CD4-positive, alpha-beta T cell treated with Interleukin-15 for 4 hours (primary cell): ENCODE results near the gene ACADVL.

ENCODE experiments used
- DNase-seq: peaks from one replicate; pipeline ENCODE4 v3.0.0-alpha.2; 2020; ENCODE audit warnings: low spot score

The ACADVL gene

DNA sequence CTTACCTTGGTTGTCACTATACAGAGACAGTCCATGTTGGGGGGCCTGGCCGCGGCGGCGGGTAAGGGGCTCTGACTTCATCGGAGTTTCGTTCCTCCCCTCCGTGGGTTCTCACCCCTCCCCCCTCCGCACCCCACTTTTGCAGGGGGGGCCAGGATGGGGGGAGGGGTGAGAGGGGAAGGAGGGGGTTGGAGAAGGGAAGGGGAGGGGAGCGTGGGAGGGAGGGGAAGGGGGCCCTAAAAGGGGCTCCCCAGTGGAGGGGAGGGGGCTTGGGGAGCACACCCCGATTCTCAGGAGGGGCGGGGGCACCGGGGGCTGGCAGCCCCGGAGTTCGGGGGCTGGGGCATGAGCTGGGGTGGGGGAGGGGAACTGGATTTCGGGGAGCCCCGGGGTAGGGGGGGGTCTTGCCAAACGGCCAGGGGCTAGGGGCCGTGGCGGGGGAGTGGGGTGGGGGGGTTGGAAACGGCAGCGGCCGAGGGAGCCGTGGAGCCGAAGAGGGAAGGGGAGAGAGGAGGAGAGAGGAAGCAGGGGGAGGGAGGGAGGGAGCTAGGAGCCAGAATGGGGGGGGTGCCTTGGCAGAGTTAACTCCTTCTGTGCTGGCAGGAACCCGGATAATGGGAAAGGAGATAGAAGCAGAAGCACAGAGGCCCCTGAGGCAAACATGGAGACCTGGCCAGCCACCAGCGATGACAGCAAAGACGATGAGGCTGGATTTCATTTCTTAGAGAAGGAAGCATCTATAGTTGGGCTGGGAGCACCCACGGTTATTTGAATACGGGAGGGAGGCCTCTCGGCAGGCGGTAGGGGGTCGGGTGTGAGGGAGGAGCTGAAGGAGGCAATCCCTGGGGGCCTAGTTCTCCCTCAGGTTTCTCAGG, 2.4 kb upstream of the ACADVL start:
- no peak for DNase-seq

DNA sequence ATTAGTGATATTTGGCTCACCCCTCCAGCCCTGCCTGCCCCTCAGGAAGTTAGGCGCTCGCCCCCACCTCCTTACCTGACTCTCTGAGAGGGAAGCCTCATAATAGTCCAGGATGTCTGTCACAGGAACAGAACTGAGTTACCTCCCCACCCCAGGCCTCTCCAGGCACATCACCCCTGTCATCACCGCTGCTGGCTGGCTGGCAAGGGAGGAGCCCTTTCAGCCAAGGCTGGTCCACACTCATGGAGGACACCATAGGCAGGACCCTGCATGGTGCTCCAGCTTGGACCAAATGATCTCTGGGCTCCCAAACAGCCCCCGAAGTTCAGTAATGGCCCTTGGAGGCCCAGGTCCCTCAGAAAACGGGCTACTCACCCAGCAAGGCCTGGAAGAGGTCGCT, 1.6 kb upstream of the ACADVL start:
- DNase-seq = no peak

DNA sequence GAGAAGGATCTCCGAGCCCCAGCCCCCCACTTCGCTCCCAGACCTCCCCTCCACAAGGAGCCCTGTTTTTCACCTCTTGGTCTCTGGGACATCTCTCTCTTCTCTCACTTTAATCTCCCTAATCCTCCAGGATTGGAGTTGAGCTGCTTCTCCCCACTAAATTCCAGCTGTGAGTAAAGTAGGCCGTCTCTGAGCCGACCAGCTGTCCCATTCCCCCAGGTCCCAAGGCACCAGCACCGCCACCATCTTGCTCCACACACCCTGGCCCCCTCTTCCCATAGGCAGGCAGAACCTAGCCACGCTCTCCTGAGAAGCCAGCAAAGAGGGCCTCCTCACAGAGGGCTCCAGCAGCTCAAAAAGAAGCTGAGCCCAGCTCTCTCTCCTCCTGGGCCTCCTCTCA, 980 bp upstream of the ACADVL start:
- no peak for DNase-seq

DNA sequence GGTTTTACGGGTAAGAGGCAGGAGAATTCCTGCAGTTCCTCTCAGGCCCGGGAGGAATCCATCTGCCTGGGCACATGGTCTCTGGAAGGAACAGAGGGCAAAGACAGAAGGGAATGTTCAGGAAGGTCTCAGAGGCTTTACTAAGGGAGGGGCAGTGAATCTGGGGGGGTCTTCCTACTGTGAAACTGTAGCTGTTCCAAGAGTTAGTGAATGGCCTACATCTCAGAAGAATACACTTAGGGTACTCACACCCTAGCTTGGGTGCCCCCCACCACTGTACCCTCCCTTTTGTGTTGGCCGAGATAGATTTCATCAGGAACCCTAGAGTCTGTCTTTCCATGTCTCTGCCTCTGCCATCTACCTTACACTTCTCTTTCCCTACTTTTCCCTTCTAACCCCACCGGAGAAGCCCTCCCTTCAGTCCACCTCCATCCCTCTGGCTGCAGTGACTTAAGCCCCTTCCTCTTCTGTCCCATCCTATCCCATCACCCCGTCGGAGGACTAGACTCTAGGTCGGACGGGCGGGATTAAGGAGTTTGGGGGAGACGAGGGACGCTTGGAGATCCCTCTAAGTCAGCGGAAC, 418 bp upstream of the ACADVL start:
- no peak for DNase-seq

DNA sequence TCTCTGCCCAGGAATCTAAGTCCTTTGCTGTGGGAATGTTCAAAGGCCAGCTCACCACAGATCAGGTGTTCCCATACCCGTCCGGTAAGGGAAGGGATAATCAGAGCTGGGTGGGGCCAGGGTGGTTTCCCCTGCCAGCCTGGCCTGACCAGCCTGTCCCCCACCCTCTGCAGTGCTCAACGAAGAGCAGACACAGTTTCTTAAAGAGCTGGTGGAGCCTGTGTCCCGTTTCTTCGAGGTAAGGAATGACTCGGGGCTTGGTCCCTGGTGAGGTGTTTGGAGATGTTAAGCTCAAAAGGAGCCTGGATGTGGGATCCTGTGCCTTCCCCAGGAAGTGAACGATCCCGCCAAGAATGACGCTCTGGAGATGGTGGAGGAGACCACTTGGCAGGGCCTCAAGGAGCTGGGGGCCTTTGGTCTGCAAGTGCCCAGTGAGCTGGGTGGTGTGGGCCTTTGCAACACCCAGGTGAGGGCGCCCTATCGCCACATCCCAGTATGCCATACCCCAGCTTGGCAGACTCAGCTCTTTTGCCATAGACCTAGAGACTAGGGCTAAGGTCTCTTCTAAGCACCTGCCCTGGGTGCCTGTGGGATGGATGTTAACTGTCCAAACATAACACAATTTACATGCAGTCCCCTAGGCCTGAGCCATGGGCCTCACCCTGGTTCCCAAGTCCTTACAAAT, 997 bp downstream of the ACADVL start:
- peak; percentile 65 for DNase-seq

DNA sequence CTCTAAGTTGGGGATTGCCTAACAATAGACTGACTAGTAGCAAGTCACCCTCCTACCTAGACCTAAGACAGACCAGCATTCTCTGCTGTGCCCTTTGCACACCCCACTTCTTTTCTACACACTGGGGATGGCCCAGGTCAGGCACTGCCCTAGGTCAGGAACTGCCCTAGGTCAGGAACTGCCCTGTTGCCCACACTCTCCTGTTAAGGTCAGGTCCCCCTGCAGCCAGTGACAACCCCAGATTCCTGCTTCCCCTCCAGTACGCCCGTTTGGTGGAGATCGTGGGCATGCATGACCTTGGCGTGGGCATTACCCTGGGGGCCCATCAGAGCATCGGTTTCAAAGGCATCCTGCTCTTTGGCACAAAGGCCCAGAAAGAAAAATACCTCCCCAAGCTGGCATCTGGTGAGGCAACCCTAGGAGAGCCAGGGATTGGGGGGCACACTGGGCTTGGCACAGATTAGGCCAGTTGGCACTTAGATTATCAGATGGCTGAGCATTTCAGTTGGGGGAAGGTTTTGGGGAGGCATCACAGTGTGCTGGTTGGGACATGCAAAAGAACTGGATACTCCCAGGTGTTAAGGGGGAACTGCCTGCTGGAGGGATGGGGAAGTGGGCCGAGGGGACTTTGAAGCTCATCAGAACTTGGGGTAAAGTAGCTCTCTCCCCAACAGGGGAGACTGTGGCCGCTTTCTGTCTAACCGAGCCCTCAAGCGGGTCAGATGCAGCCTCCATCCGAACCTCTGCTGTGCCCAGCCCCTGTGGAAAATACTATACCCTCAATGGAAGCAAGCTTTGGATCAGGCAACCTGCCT, 1.7 kb downstream of the ACADVL start:
- no peak for DNase-seq

DNA sequence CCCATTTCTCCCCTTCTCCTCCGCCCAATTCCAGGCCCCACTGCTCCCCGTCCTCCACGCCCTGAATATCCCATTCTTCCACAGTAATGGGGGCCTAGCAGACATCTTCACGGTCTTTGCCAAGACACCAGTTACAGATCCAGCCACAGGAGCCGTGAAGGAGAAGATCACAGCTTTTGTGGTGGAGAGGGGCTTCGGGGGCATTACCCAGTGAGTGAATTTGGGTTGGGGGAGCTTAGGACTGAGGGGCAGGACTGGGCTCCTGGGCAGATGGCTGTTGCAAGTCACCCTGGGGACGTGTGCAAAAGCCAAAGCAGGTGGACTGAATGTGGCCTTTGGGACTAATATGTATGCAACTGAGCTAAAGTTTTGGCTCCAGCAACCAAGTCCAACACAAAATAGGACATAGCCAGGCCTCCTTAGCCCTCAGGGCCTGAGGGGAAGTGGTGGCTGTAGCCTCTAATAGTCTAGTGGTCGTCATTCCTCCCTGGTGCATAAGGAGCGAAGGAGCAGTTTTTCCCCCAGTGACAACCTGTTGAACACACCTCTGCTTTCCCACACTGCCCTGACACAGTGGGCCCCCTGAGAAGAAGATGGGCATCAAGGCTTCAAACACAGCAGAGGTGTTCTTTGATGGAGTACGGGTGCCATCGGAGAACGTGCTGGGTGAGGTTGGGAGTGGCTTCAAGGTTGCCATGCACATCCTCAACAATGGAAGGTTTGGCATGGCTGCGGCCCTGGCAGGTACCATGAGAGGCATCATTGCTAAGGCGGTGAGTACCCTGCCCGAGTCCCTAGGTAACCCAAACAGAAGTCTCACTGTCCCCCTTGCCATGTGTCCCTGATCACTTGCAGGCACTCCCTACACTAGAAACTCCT, 2.6 kb downstream of the ACADVL start:
- DNase-seq = no peak

DNA sequence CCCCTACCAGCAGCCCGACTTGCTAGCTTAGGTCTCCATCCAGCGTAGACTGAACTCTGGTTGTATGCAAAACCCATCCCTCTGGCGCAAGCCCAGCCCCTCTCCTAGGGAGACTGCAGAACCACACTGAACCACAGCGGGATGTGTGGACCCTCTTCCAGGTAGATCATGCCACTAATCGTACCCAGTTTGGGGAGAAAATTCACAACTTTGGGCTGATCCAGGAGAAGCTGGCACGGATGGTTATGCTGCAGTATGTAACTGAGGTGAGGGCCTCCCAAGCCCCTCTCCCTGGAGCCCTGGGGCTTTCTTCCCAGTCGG, 3.2 kb downstream of the ACADVL start:
- no peak for DNase-seq

DNA sequence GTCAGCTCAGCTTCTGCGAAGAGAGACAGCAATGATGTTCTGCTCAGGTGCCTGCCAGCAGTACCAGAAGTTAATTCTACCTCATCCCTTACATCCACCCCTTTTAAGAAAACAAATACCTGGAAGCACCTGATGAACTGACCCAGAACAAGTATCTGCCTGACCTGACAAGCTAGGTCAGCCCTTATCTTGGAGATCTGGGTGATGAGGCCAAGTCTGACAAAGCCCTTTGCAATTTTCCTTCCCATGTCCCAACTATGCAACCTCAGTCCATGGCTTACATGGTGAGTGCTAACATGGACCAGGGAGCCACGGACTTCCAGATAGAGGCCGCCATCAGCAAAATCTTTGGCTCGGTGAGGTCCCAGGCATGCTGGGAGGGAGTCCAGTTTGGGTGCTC, 3.6 kb downstream of the ACADVL start:
- no peak for DNase-seq

DNA sequence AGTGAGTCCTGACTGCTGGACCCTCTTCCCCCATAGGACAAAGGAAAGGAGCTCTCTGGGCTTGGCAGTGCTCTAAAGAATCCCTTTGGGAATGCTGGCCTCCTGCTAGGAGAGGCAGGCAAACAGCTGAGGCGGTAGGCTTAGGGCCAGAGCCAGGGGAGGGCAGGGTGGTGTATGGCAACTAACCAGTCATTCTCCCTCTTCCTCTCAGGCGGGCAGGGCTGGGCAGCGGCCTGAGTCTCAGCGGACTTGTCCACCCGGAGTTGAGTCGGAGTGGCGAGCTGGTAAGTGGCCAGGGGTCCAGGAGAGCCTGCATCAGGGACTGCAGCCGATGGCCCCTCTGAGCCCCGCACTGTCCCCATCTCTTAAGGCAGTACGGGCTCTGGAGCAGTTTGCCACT, 4.4 kb downstream of the ACADVL start:
- DNase-seq = no peak

DNA sequence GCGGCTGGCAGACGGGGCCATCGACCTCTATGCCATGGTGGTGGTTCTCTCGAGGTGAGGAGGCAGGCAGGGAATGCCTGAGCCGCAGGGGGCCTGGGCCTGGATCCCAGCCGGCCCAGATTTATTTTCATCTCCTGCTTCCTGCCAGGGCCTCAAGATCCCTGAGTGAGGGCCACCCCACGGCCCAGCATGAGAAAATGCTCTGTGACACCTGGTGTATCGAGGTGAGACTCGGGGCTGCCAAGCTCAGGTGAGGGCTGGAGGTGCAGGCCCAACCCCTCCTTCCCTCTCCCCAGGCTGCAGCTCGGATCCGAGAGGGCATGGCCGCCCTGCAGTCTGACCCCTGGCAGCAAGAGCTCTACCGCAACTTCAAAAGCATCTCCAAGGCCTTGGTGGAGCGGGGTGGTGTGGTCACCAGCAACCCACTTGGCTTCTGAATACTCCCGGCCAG, 4.9 kb downstream of the ACADVL start:
- DNase-seq = no peak

DNA sequence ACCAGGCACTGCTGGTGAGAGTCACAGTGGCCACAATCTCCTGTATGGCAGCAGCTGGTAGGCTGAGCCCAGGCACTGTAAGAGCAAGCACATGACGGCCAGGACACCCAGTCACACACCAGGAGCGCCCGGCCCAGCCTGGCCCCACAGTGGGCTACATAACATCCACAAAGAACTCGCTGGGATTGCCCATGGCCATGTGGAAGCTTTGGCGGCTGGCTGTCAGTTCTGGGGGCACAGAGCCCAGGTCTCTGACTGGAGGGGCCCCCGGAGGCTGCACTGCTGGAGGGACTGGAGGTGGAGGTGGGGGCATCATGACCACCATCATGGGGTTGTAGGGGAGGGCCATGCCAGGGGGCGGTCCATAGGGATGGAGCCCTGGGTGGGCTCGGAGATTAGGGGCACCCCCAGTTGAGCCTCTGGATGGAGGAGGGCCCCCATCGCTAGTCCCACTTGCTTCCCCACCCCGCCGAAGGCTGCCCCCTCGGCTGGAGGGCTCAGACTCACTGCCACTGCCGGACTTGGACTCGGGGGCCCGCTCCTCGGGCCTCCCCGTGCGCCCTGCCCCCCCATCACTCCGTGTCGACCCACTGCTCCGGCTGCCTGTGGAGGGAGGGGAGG, 6.1 kb downstream of the ACADVL start:
- DNase-seq = no peak

DNA sequence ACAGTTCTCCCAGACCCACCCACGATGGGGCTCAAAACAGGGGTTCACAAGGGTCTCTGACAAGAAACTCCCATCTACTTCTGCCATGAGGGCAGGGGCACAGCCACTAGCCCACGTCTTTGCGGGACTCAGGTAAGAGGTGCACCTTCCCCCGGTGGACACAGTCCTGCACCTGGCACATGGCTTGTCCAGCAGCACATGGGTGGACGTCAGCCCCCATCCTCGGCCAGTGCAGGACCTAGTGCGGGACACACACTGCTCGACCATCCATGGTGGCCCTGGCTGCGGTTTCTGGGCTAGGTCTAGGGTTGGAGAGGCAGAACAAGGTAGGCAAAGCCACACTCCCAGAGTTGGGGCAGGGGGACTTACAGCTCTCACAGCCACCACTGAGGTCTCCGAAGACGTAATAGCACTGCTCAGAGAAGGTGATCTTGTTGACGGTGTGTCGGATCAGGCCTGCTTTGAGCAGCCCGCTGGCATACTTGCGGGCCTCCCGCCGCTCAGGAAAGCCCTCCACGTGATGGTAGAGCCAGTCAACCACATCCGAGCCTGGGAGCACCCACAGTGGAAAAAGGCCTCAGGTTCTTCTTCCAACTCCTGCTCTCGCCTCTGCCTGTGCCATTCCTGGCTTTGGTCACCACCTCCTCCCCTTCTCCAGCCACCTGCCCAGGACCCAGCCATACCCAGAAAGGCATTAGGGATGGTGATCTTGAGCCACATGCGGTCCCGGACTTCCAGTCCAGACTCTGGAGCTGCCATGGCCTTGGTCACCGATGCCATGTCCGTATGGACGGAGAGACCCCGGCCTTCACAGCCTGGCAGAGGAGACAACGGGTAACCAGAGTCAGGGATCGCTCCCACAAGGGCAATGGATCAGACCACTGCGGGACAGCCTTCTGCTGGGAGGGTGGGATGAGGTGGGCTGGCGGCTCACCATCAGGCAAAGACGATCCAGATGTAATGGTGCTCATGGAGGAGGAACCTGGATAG, 7.3 kb downstream of the ACADVL start:
- no peak for DNase-seq

DNA sequence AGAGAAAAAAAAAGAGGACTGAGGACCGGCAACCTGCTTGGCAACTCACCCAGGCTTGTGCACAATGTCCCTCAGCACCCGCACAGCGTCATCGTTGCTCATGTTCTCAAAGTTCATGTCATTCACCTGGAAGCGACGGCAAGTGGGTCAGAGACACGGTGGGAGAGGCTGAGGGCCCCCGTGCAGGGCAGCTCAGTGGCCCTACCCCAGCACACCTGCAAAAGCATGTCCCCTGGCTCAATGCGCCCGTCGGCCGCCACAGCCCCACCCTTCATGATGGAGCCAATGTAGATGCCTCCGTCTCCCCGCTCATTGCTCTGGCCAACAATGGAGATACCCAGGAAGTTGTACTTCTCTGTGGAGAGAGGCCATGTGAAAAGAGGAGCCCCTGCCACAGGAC, 9.2 kb downstream of the ACADVL start:
- DNase-seq = no peak

DNA sequence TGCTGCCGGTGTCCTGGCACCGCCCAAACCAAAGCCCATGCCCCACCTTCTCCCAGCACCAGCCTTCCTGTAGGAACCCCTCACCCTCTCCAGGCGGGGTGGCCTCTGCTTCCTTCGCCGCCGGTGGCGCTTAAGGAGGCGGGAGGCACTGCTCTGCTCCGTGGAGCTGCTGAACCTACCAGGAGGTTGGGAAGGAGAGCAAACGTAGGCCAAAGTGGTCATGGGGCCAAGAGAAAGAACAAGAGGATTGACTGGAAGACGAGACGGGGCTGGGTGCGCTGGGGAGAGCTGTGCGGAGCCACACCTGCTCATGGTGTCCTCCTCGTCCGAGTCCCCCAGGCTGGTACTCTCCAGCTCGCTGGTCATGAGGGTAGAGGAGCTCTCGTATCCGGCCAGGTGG, 9.8 kb downstream of the ACADVL start:
- DNase-seq = no peak

DNA sequence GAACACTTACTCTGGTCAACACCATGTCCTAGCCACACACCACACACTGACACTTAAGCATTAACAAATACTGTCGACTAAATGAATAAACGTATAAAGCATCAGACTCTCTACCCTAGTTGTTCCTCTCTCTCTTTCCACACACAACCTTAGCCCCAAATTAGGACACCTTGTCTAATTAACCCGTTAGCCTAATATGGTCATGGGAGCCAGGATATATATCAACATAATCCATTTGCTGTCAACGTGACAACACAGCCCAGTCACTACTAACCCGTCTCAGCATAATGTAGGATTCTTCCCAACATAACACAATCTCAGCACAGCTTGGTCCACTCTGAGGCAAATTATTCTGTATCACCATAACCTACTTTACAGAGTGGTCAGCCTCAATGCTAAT, 12.4 kb downstream of the ACADVL start:
- no peak for DNase-seq

DNA sequence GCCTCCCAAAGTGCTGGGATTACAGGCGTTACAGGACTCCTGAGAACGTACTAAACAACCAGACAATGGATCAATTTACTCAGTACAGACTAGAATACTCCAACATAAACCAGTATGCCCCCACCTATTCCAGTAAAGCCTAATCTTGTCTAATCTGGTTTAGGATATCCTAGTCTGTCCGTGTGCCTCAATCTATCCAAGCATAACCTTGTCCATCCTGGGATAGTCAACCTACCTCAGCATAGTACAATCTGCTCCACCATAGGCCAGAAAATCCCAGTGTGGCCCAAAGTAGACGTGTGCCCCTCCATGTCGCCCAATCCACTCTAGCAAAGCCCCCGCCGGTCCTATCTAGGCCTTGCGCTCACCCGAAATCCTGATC, 14.0 kb downstream of the ACADVL start:
- no peak for DNase-seq

DNA sequence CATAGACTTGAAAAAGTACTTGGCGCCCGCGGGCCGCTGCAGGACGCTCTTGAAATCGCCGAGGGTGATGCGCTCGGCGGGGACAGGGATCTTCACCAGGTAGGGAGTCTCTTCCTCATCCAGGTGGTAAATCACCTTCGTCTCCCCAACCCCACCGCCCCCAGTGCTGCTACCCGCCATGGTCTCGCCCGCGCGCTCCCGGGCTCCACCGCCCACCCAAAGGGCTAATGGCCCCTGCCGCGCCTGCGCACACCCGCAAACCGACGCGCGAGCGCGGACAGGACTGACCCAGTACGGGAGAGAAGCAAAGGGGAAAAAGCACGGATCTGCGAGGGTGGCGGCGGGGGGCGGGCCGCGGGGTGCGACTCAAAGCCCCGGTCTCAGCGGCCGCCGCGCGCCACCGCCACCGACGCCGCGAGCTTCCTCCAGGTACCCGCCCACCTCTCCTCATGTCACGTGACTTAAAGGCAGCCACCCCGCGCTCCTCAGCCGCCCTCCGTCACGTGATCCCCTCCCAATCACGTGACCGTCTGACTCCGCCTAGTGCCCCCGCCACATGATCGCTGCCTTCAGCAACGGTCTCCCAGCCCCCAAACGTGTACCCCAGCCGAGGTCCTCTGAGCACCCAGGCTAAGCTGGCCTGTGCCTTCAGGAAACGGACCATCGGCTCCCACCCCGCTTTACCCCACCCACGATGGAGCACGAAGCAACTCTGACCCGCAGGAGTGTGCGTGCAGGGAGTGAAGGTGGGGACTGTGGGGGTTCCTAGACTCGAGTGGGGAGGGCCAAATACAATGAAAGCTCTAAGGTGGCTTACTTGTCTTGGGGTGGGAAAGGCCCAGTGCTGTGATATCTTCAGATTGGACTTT, 14.6 kb downstream of the ACADVL start, which contains the start of gene DVL2:
Gene DVL2, minus strand, starts transcription at position 435 of the 869 bp plus-strand sequence. Its CDS starts 255 bp downstream, at position 180.
- DNase-seq = peak; percentile 94
